Measurements from ENCODE around the gene ZNF580.

Gene ZNF580, protein sequence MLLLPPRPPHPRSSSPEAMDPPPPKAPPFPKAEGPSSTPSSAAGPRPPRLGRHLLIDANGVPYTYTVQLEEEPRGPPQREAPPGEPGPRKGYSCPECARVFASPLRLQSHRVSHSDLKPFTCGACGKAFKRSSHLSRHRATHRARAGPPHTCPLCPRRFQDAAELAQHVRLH
- 7.0 to 17.0 (median 10.2) reads per million in 4 experiments for total RNA-seq

DNA sequence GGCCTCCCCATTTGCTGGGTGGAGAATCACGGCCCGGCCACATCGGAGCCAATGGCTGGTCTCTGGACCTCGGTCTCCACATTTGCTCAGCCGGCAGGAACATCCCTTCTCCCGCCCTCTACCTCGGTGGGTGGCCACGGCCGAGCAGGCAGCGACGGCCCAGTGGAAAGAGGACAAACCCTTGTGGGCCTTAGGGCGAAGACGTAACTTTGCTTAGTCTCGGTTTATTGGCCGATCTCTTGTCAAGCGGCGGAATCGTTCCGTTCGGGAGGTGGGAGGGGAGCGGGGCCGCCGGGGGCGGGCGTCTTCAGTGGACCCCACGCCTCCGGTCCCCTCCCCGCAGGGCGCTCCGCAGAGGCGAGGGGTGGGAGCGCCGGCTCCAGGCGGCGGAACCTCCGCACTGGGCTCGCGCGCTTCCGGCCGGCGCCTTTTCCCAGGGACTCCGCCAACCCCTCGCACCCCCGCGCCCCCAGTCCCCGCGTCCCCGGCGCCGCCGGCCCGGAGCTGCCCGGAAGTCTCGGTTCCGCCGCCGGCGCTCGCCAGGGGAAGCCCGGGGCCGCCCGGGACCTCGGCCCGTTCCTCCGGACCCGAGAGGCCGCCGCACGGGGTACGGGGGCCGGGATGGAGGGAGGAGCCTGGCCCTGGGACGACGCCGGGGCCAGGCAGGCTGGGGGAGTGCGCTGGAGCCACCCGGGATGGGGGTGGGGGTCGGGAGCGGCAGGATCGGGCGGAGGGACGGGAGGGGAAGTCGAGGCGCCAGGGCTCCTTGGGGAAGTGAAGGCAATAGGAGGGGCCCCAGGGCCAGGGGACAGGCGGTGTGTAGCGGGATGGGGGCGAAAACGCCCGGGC lies at the start of gene ZNF580:
TSS of gene ZNF580 (plus strand) at position 426 of the 849 bp plus-strand sequence. CDS start 1,507 bp downstream, outside the sequence.
- peak; percentile 33 for DNase-seq

DNA sequence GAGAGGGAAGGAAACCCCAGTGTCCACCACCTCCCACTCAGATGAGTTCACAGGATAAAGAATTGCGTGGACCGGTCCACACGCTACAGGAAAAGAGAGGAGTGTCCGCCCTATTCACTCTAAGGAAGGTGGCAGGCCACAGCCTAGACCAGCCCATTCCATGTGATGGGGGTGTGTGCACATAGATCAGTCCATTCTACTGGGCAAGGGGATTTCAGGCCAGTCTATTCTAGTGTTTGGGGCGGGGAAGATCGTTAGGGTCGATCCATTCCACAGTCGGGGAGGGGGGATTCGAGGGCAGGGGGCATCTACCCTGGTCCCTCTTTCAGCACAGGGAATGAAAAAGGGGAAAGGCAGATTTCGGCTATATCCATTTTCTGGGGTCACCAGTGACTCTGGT lies 49.2 kb upstream of the ZNF580 start:
- no peak for DNase-seq

DNA sequence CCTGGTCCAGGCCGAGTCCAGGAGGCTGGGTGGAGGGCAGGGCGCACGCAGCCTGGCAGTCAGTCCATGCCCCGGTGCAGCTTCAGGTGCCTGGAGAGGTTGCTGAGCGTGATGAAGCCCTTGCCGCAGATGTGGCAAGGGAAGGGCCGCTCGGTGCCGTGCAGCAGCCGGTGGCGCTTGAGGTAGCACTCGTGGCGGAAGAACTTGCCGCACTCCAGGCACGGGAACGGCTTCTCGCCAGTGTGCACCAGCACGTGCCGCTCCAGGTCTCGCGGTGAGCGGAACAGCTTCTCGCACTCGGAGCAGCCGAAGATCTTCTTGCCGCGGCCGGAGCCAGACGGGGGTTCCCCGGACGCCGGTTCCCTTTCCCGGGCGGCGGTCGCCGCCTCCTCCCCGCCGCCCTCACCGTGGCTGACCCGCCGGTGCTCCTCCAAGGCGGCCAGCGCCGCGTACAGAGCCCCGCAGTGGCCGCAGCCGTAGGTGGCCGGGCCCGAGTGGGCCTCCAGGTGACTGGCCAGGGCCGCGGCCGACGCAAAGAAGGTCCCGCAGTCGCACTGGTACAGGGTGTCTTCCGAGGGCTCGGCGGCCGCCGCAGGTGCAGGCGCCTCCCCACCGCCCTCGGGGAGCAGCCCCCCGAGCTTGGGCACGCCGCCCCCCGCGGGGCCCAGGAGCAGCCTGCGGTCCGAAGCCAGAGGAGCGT lies 48.3 kb upstream of the ZNF580 start:
- DNase-seq: no peak

DNA sequence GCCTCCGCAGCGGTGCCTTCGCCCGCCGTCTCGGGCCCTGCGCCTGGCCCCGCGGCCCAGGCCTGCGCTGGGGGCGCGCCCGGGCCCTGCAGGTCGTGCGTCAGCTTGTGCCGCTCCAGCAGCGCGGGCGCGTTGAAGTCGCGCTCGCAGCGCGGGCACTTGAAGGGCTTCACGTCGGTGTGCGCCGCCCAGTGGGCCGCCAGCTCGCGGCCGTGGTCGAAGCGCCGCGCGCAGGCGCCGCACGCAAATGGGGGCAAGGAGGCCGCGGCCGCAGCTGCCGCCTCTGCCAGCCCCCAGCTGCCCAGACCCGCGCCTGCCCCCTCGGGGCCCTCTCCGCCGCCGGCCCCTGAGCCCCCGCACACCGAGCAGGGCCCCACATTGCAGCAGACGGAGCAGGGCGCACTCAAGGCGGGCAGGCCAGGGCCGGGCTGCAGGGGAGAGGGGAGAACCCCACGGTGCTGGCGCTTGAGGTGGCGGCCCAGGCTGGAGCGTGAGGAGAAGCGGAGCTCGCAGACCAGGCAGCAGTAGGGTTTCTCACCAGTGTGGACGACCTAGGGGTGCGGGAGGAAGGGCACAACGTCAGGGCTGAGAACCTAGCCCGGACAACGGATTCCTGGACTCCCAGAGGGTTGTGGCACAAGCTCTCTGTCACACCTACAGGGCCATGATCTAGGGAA lies 47.6 kb upstream of the ZNF580 start:
- no peak for DNase-seq

DNA sequence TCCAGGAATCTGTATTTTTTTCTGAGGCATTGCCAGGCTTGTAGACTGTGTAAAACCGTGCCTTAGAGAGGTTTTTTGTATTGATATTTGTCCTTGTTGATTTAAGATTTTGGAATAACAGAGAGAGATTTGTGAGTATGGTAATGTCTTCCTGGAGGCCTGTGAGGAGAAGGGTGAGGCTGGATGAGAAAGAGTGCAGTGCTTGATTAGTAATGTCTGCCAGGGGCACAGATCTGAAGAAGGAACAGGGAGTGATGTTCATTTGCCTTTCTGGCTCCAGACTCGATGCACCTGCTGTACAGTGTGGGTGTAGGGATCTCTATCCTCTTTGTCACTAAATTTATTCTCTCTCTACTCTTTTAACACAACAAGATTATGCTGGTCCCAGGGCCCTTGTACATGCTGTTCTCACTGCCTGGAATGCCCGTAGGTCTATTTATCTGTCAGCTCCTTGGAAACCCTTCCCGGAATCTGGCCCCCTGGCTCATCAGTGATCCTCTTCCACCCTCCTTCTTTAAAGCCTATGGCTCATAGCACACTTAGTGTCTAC lies 45.7 kb upstream of the ZNF580 start:
- no peak for DNase-seq

DNA sequence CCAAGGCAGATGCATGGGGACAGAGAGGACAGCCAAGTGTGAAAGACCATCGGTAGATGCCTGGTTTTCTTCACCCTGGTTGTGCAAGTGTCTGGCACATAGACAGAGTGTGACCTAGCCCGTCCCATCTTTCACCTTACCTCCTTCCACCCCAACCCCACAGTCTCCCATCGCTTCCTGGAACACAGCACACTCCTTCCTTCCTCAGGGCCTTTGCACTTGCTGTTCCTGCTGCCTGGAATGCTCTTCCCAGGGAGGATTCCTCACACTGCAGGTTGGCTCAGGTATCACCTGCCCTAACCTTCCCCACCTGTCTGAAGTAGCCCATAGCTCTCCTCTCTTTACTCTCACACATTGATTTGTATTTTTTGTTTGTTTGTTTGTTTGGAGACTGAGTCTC lies 44.5 kb upstream of the ZNF580 start:
- DNase-seq: no peak

DNA sequence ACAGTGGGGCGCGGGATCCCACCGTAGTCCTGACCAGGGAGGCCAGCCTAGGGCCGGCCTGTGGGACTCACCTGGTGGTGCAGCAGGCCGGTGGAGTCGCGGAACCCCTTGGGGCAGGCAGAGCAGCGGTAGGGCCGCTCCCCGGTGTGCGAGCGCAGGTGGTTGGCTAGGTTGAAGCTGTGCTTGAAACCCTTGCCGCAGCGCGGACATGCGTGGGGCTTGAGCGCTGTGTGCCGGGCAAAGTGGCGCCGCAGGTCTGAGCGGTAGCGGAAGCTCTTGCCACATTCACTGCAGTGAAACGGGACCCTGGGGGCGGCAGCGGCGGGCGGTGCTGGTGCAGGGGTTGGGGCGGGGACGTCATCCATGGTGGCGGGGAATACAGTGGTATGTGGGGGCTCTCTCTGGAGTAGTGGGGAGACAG lies 43.3 kb upstream of the ZNF580 start:
- DNase-seq: no peak

DNA sequence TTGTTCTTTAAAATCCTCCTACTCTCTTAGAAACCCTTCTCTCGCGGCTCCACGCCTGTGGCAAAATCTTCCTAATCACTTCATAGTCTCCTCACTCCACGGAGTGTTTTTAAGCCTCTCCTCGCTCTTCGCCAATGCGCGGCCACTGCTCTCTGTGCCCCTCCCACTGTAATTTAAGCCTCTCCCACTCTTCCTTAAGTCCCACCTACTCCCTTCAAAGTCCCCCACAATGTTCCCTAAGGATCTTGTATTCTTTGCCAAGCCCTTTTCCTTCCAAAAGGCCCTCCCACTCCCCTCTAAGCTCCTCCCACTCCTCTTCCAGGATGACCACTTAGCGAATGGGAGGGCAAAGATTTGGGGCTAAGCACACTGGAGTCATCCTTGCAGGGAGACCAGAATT lies 42.8 kb upstream of the ZNF580 start:
- DNase-seq: no peak

DNA sequence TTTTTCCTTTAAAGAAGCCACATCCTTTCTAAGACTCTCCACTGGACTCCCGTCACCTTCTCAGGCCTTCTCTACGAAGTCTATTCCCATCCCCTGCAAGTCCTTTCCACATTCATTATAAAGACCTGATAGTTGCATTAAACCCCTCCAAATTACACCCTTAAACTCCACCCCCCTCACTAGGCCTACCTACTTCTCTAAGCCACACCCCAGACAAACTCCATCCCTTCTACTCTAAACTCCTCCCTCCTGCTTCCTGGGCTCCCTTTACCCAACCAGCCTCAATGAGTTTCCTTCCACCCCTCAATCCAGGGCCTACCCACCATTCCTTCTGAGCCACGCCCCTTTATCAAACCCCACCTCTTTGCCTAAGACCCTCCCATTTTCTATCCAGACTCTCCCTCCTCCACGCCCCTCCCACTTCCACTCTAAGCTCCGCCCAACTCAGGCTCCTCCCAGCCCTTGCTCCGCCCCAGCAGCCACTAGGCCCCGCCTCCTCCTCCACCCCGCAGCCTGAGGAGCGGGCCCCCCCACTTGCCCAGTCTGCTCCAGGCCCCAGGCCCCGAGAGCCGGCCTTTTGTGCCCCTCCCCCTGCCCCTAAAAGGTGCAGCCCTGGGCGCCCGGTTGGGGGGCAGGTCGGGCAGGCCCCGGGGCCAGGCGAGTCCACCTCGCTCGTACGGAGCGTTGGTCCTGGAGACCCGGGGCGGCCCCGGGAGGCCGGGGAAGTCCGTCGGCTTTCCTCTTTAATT lies 41.9 kb upstream of the ZNF580 start:
- peak; percentile 87 for DNase-seq

DNA sequence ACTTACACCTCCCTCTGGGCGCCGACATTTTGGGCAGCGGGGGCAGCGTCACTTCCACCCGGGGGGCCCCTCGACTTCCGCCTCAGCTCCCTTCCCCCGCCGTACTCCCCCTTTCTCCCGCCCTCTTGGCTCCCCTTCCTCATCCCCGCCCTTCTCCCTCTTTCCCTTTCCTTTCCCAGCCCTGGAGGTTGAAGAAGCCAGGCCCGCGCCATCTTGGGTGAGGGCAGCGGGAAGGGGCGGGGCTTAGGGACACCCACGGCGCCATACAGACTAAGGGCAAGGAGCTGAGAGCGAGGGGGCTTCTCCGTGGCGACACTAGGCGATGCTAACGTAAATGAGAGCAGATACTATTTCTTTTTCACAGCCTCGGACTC lies 41.3 kb upstream of the ZNF580 start, which contains the start of gene FIZ1:
TSS of gene FIZ1 (minus strand) at position 50 of the 374 bp plus-strand sequence. CDS start 1,652 bp downstream, outside the sequence.
- peak; percentile 94 for DNase-seq

DNA sequence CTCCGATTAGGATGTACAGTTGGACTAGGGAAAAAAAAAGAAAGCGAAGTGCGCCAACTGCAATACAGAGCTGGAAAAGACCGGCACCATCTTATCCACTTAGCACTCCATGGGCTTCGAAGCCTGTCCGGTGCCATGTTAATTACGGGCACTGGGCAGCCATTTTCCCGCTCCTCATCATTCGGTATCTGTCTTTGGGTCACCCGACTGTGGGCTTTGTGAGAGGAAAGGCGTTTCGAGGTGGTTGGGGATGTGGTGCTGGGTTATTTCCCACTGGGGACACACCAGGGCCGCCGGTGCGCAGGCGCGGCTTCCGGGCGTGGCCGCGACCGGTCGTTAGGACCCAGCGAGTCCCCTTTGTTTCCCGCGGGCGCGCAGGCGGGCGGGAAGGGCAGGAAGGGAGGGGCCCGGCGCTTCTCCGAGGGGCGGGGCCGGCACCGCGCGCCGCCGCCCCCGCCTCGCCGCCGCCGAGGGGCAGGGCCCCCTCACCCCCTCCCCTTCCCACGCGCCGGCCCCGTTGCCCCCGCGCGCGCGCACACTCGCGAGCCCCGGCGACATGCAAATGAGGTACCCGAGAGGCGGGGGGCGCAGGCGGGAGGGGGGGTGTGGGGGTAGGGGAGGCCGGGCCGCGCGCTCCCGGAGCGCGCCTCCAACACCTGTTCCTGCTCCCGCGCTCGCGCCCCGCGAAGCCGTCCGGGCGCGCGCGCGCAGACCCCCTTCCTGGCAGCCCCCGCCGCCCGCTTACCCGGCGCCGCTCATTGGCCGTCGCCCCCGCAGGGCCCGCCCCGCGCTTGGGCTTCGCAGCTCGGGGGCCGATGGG lies 40.8 kb upstream of the ZNF580 start, which contains the start of gene ZNF524:
TSS of gene ZNF524 (plus strand) at position 447 of the 820 bp plus-strand sequence. CDS start 1,825 bp downstream, outside the sequence.
- DNase-seq: peak; percentile 85

DNA sequence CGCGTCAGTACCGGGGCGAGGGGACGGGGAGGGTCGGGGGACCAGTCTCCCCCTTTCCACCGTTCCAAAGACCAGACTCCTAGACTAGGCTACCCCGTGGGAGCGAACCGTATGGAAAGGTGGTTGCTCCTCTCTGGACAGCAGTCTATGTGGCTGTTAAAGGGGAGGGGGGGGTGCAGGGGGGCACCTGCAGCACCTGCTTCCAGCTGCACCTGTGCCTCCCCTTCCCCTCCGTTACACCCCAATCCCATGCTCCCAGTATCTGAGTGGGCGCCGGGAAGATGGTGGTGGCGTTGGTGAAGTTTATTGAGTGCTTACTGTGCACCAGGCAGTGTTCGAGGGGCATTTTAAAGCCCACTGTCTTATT lies 40.2 kb upstream of the ZNF580 start:
- DNase-seq: no peak

DNA sequence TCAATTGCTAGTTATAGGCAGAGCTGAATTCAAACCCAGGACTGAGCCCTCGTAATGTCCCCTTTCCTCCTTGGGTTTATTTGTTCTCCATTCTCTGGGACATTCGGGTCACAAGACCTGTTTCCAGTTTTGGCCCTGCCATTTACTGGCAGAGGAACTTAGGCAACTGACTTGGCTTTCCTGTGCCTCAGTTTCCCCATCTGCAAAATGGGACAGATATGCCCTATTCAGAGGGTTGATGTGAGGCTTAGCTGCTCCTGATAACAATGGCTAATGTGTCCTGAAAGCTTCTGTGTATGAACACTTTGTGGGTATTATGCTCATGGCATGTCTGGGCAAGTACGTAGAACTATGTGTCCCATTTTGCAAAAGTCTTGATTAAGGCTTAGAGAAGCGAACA lies 39.7 kb upstream of the ZNF580 start:
- no peak for DNase-seq

DNA sequence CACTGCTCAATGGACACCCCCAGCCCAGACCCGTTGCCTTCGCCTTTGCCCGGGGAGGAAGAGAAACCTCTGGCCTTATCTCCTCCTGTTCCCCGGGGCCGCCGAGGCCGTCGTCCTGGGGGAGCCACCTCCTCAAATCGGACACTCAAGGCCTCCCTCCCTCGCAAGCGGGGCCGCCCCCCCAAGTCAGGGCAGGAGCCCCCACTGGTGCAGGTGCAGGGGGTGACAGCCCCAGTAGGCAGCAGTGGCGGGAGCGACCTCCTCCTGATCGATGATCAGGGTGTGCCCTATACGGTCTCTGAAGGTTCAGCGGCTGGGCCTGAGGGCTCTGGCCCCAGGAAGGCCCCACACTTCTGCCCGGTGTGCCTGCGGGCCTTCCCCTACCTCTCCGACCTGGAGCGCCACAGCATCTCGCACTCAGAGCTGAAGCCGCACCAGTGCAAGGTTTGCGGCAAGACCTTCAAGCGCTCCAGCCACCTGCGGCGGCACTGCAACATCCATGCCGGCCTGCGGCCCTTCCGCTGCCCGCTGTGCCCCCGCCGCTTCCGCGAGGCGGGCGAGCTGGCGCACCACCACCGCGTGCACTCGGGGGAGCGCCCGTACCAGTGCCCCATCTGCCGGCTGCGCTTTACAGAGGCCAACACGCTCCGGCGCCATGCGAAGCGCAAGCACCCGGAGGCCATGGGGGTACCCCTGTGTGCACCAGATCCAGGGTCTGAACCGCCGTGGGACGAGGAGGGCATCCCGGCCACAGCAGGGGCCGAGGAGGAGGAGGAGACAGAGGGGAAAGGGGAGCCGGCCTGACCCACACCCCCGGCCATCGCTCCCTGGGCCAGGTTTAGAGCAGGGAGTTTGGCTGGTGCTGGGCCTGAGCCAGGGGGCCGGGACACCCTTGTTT lies 38.4 kb upstream of the ZNF580 start:
- DNase-seq: no peak

DNA sequence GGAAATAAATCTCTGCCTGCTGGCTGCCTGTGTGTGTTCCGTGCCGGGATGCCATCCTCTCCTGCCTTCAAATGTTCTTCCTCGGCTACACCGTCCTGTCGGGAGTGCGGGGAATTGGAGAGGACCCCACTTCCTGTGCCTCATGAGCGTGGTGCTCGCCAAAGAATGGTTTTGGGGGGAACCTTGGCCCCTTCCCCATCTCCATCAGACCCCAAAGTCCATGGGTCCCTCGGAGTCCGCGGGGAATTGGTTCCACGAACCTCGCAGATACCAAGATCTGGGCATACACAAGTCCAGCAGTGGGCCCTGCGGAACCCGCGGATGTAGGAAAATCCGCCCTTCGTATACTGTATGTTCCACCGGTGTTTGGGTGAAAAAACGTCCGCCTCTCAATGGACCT lies 37.7 kb upstream of the ZNF580 start:
- DNase-seq: no peak

DNA sequence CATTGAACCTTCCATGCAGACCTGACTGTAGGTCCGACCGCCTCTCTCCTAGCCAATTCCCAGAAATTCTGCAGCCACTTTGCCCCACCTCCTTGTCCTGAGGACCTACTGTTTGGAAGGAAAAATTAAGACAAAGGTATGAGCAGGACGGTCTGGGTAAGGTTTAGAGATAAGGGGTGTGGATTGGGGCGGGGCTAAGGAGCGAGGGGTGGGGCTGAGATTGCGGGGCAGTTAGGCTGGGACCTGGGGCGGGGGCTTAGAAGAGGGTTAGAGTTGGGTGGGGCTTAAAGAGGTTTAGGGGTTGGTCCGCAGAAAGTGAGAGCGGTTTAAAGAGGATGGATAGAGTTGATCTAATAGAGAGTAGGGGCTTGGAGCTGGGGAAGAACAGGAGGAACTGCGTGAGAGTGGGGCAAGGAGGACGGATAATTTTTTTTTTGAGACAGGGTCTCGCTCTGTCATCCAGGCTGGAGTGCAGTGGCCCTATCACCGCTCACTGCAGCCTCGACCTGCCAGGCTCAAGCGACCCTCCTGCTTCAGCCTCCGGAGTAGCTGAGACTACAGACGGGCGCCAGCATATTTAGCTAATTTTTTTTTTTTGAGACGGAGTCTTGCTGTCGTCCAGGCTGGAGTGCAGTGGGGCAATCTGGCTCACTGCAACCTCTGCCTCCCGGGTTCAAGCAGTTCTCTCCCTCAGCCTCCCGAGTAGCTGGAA lies 37.1 kb upstream of the ZNF580 start:
- DNase-seq: no peak

DNA sequence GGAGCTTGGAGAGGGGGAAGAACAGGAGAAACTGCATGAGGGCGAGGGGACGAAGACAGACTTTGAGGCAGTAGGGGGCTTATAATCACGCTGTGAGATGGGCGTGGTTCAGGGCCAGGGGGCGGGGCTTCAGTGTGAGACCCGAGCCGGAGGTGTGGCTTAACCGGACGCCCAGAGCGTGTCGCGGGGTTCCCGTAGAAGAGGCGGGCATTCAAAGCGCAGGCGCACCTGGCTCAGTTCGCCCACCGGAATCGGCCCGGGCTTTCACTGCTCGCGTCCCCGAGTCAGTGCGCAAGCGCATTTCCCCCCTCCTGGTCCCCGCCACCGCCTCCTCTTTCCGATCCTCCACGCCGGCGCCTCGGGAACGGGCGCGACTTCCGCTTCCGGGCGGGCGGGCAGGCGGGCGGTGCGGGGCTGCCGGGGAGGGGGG lies 35.6 kb upstream of the ZNF580 start:
- peak; percentile 96 for DNase-seq

DNA sequence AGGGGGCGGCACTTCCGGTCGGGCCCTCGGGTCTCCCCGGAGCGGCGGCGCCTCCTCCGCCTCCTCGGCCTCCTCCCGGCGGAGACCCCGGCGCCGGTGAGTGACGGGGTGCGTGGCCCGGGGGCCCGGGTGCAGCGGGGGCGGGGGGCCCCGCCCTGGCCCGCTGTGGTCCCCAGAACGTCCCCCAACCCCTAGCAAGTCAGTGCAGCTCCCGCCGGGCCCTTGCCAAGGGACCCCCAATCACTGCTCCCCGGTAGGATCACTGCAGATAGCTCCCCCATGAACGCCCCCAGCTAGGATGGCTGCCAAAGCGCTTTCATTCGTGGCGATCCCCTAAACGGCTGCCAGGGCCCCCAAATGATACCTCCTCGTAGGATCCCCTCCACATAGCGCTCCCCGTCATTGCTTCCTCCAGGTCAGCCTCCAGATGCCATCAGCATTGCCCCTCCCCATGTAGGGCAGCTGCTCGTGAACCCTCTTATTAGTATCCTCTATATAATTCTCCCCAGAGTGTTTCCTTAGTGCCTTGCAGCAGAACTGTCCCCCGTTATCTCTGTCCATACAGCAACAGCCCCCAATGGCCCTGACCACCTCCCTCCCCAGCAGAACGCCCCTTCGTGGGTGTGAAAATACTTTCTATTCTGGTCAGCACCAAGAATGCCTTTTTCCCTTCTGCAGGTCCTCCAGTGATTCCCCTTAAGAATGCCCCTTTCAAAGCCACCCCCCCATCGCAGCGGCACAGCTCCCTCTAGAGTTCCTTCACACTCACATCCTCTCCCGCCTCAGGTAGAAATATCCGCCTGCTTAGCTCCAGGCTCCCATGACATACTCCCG lies 34.9 kb upstream of the ZNF580 start, which contains the start of gene ZNF865:
TSS of gene ZNF865 (plus strand) at position 11 of the 834 bp plus-strand sequence. CDS start 7,972 bp downstream, outside the sequence.
- peak; percentile 59 for DNase-seq

Data from effector CD8-positive, alpha-beta T cell (primary cell).